Keratinocyte (primary cell): ENCODE results near the gene MEG3.

Experiments used
- EZH2 ChIP-seq: IDR thresholded peaks from one replicate; pipeline ENCODE4 v1.6.1; 2012; ENCODE audit warnings: inconsistent platforms, mild to moderate bottlenecking, low read length, moderate library complexity
- TF ChIP-seq, protein P1 (sequence below), 3 experiments: IDR thresholded peaks in 1 of 3; conservative IDR thresholded peaks in 1 of 3; optimal IDR thresholded peaks in 1 of 3; 2 replicates in 2 of 3; 3 replicates in 1 of 3; pipeline versions ENCODE3 to v1.5.1; 2011; ENCODE audit warnings: low read length in 3 of 3, mild to moderate bottlenecking in 3 of 3, moderate library complexity in 2 of 3, control low read depth in 1 of 3, inconsistent platforms in 1 of 3; ENCODE audit not compliant: insufficient read depth in 2 of 3; ENCODE audit errors: extremely low read depth in 1 of 3

DNA sequence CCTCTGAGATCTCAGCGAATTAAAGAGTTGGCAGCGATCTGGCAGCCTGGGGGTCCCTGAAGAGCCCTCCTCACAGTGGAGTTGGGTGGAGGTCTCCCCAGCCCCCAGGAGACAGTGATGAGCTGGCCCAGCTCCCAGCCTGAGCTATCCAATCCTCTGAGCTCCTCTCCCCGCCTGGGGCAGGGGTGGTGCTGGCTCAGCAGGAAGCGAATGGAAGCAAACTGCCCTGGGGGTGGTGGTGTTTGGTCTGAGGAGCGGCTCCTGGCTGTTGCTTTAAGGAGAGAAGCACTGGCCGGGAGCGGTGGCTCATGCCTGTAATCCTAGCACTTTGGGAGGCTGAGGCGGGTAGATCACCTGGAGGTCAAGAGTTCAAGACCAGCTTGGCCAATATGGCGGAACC, 19.5 kb upstream of the MEG3 start:
- TF ChIP-seq, protein P1, sequence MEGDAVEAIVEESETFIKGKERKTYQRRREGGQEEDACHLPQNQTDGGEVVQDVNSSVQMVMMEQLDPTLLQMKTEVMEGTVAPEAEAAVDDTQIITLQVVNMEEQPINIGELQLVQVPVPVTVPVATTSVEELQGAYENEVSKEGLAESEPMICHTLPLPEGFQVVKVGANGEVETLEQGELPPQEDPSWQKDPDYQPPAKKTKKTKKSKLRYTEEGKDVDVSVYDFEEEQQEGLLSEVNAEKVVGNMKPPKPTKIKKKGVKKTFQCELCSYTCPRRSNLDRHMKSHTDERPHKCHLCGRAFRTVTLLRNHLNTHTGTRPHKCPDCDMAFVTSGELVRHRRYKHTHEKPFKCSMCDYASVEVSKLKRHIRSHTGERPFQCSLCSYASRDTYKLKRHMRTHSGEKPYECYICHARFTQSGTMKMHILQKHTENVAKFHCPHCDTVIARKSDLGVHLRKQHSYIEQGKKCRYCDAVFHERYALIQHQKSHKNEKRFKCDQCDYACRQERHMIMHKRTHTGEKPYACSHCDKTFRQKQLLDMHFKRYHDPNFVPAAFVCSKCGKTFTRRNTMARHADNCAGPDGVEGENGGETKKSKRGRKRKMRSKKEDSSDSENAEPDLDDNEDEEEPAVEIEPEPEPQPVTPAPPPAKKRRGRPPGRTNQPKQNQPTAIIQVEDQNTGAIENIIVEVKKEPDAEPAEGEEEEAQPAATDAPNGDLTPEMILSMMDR (optimal IDR thresholded peaks at IDR 0.05 in 1 of 3, IDR thresholded peaks at IDR 0.05 in 1 of 3, conservative IDR thresholded peaks at IDR 0.05 in 1 of 3; ENCODE audit: extremely low read depth in 1 of 3, insufficient read depth in 2 of 3, low read length in 3 of 3) = no peak
- TF ChIP-seq EZH2 = no peak
